GM19035 (cell line): ENCODE results near the gene ARHGEF28.

Experiments
- ATAC-seq: cut with Tn5 transposase; IDR thresholded peaks from one replicate; pipeline ENCODE4 v1.9.1; 2021; ENCODE audit not compliant: unreplicated experiment

Gene ARHGEF28

GRCh38 chr5:73814233-73814846 is 188.3 kb downstream of the ARHGEF28 start:
- no peak for ATAC-seq

GRCh38 chr5:73815631-73816030 is 189.6 kb downstream of the ARHGEF28 start:
- no peak for ATAC-seq

GRCh38 chr5:73816656-73817420 is 190.8 kb downstream of the ARHGEF28 start:
- ATAC-seq, result no peak

GRCh38 chr5:73818357-73818756 is 192.4 kb downstream of the ARHGEF28 start:
- ATAC-seq, result no peak

GRCh38 chr5:73820326-73820725 is 194.3 kb downstream of the ARHGEF28 start:
- no peak for ATAC-seq

- no peak for ATAC-seq
These were observed 195.0 kb downstream of the ARHGEF28 start for GRCh38 chr5:73821003-73821402.

GRCh38 chr5:73822278-73822988 is 196.4 kb downstream of the ARHGEF28 start:
- ATAC-seq, result no peak

GRCh38 chr5:73822989-73823339 is 197.0 kb downstream of the ARHGEF28 start:
- ATAC-seq, result no peak

- ATAC-seq, result no peak
These were observed 197.5 kb downstream of the ARHGEF28 start for GRCh38 chr5:73823508-73823925.

GRCh38 chr5:73825199-73825598 is 199.2 kb downstream of the ARHGEF28 start:
- no peak for ATAC-seq

- ATAC-seq, result no peak
These were observed 199.7 kb downstream of the ARHGEF28 start for GRCh38 chr5:73825736-73826135.

GRCh38 chr5:73826301-73827105 is 200.5 kb downstream of the ARHGEF28 start:
- ATAC-seq, result no peak

GRCh38 chr5:73827106-73827450 is 201.1 kb downstream of the ARHGEF28 start:
- ATAC-seq, result no peak

- ATAC-seq, result no peak
These were observed 202.5 kb downstream of the ARHGEF28 start for GRCh38 chr5:73828465-73828864.

- ATAC-seq, result no peak
These were observed 204.7 kb downstream of the ARHGEF28 start for GRCh38 chr5:73830646-73831045.

- no peak for ATAC-seq
These were observed 205.1 kb downstream of the ARHGEF28 start for GRCh38 chr5:73831066-73831465.

- no peak for ATAC-seq
These were observed 208.7 kb downstream of the ARHGEF28 start for GRCh38 chr5:73834693-73835092.

GRCh38 chr5:73835726-73836125 is 209.7 kb downstream of the ARHGEF28 start:
- ATAC-seq, result no peak

- ATAC-seq, result no peak
These were observed 210.6 kb downstream of the ARHGEF28 start for GRCh38 chr5:73836607-73837006.

- ATAC-seq, result no peak
These were observed 212.9 kb downstream of the ARHGEF28 start for GRCh38 chr5:73838901-73839300.

GRCh38 chr5:73841641-73842040 is 215.6 kb downstream of the ARHGEF28 start:
- ATAC-seq, result no peak
